Neural crest cell (in vitro differentiated cells): ENCODE results near the gene MAP3K8. TPM values are rescaled to one million over a fixed set of nuclear protein-coding genes. Genes with fewer than 3 reads are reported as not detected.

ENCODE experiments used
- DNase-seq: peaks from one replicate; pipeline ENCODE4 v3.0.0; 2021; ENCODE audit warnings: low read depth, mixed read lengths, low spot score
- H3K27ac Mint-ChIP-seq: one replicate; pipeline ENCODE4 v1.8.0; 2021; ENCODE audit warnings: mild to moderate bottlenecking, mixed read lengths; ENCODE audit not compliant: unreplicated experiment
- H3K27me3 Mint-ChIP-seq: 2 replicates; pipeline ENCODE4 v1.8.0; 2021; ENCODE audit warnings: low read depth, mild to moderate bottlenecking, mixed read lengths
- H3K36me3 Mint-ChIP-seq: 2 replicates; pipeline ENCODE4 v1.8.0; 2021; ENCODE audit warnings: low read depth, mild to moderate bottlenecking, mixed read lengths
- H3K4me1 Mint-ChIP-seq: 2 replicates; pipeline ENCODE4 v1.8.0; 2021; ENCODE audit warnings: mixed read lengths
- H3K4me3 Mint-ChIP-seq: one replicate; pipeline ENCODE4 v1.8.0; 2021; ENCODE audit warnings: mild to moderate bottlenecking, mixed read lengths
- H3K9me3 Mint-ChIP-seq: 2 replicates; pipeline ENCODE4 v1.8.0; 2021; ENCODE audit warnings: mixed read lengths
- total RNA-seq: library from RNA; stranded (reverse); gene quantifications from 2 replicates; pipeline ENCODE4 v1.2.1, GENCODE V29; 2021
- TF ChIP-seq, protein P1 (sequence below): fragments of 200-600 bp; sonication (generic); conservative IDR thresholded peaks from 2 replicates; pipeline ENCODE4 v1.5.0; 2021; ENCODE audit warnings: antibody characterized with exemption, mild to moderate bottlenecking

The MAP3K8 gene
- total RNA-seq, 1 donor from 2014 or later: 1.4 TPM

DNA sequence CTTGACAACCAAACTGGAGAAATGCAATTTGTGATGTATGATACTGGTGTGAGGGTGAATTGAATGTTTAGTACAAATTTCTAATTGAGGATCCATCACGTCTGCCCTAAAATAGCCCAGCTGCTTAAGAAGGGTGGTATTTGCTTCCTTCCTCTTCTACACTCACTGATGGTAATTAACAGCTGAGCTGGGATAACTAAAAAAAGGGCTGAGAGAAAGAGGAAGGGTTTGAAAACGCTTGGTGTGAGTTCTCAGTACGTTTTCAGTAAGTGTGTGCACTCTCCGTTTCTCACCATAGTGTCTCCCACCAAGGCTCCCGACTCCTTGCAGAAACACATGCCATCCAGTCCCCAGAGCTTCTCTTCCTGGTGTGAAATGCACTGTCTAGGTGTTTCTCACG is 54.3 kb downstream of the MAP3K8 start:
- no peak overlapping the region for H3K4me3 Mint-ChIP-seq
- TF ChIP-seq, protein P1, sequence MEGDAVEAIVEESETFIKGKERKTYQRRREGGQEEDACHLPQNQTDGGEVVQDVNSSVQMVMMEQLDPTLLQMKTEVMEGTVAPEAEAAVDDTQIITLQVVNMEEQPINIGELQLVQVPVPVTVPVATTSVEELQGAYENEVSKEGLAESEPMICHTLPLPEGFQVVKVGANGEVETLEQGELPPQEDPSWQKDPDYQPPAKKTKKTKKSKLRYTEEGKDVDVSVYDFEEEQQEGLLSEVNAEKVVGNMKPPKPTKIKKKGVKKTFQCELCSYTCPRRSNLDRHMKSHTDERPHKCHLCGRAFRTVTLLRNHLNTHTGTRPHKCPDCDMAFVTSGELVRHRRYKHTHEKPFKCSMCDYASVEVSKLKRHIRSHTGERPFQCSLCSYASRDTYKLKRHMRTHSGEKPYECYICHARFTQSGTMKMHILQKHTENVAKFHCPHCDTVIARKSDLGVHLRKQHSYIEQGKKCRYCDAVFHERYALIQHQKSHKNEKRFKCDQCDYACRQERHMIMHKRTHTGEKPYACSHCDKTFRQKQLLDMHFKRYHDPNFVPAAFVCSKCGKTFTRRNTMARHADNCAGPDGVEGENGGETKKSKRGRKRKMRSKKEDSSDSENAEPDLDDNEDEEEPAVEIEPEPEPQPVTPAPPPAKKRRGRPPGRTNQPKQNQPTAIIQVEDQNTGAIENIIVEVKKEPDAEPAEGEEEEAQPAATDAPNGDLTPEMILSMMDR: no peak
- no peak for DNase-seq
- H3K27ac Mint-ChIP-seq: no peak overlapping the region
- H3K36me3 Mint-ChIP-seq: peaks cover 2% of the 10 kb centered on the region
- peaks cover 6% of the 10 kb centered on the region for H3K4me1 Mint-ChIP-seq
- H3K9me3 Mint-ChIP-seq: no peaks in the 10 kb centered on the region
- peaks cover 4% of the 10 kb centered on the region for H3K27me3 Mint-ChIP-seq

- Mint-ChIP-seq H3K4me1 (peaks cover 6% of the 10 kb centered on the region), H3K27me3 (peaks cover 4% of the 10 kb centered on the region), H3K9me3 (no peaks in the 10 kb centered on the region), H3K27ac (no peak overlapping the region), H3K36me3 (peaks cover under 1% of the 10 kb centered on the region), H3K4me3 (no peak overlapping the region)
- no peak for DNase-seq
- TF ChIP-seq, protein P1: no peak
Observed at GRCh38 chr10:30489346-30489745, 55.4 kb downstream of the MAP3K8 start.

- Mint-ChIP-seq H3K9me3 (no peaks in the 10 kb centered on the region), H3K27me3 (peaks cover 4% of the 10 kb centered on the region), H3K4me1 (peaks cover 6% of the 10 kb centered on the region), H3K4me3 (no peak overlapping the region), H3K36me3 (no peaks in the 10 kb centered on the region), H3K27ac (no peak overlapping the region)
- TF ChIP-seq, protein P1: no peak
- DNase-seq: no peak
Observed at GRCh38 chr10:30490289-30491000, 56.5 kb downstream of the MAP3K8 start.

DNA sequence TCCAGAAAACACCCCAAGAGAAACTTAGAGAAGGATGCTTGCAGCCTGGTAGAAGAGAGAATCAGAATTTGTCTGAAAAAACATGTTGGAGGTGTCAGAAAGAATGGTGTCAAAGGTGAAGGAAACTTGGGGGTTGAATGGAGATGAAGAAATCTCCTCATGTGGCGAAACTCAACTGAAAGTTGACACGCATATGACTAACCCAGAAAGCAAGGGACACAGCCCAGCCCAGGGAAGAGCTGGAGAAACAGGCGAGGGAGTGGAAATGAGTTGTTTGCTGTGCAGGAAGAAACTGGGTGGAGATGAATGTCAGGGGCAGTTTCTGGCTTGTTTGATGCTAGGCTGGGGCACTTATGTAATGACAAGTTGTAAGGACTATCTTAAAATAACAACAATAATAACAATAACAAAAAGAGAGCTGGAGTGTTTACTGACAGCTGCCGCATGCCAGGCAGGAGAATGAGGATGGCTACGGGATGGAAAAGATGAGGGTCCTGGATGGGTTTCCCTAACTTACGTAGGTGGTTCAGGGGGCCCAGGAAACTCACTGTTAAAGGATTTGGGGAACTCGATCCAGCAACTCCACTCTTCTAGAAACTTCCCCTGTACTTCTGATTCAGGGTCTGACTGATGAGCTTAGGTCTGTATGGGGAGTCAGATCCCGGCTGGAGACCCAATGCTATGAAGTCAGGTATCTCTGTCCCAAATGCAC is 57.4 kb downstream of the MAP3K8 start:
- no peaks in the 10 kb centered on the region for H3K9me3 Mint-ChIP-seq
- H3K27ac Mint-ChIP-seq: no peak overlapping the region
- peaks cover 6% of the 10 kb centered on the region for H3K4me1 Mint-ChIP-seq
- H3K27me3 Mint-ChIP-seq: peaks cover 4% of the 10 kb centered on the region
- DNase-seq: no peak
- TF ChIP-seq, protein P1: no peak
- no peak overlapping the region for H3K4me3 Mint-ChIP-seq
- H3K36me3 Mint-ChIP-seq: no peaks in the 10 kb centered on the region

GRCh38 chr10:30491916-30492515 is 58.0 kb downstream of the MAP3K8 start:
- no peak for DNase-seq
- Mint-ChIP-seq H3K27me3 (peaks cover 4% of the 10 kb centered on the region), H3K4me3 (no peak overlapping the region), H3K9me3 (no peaks in the 10 kb centered on the region), H3K36me3 (no peaks in the 10 kb centered on the region), H3K27ac (no peak overlapping the region), H3K4me1 (peaks cover 6% of the 10 kb centered on the region)
- TF ChIP-seq, protein P1: no peak
